GM06990 (cell line): ENCODE results near the gene DMBX1.

ENCODE experiments used
- DNase-seq: peaks from one replicate; pipeline ENCODE4 v3.0.0-alpha.2; 2011; ENCODE audit not compliant: insufficient read length; ENCODE audit errors: extremely low read depth
- H3K27me3 ChIP-seq: replicated peaks from 2 replicates; pipeline ENCODE4 v1.6.0; 2011; ENCODE audit warnings: low read length; ENCODE audit not compliant: control insufficient read depth, insufficient read depth
- H3K36me3 ChIP-seq: 2 replicates; pipeline ENCODE4 v1.5.1; 2011; ENCODE audit warnings: low read length; ENCODE audit not compliant: control insufficient read depth, insufficient read depth
- H3K4me3 ChIP-seq: replicated peaks from 2 replicates; pipeline ENCODE4 v1.5.1; 2011; ENCODE audit warnings: low read depth, mild to moderate bottlenecking, control low read depth, low read length
- TF ChIP-seq, protein P1 (sequence below): IDR thresholded peaks from 2 replicates; pipeline ENCODE4 v1.5.1; 2011; ENCODE audit warnings: low read length, control low read depth, mild to moderate bottlenecking, inconsistent platforms; ENCODE audit not compliant: insufficient read depth, poor library complexity, severe bottlenecking

The DMBX1 gene

GRCh38 chr1:46480959-46481646 is 8.5 kb upstream of the DMBX1 start:
- Histone ChIP-seq H3K4me3 (no peak overlapping the region), H3K27me3 (0 out of 2 replicates have a peak, but pooled peaks cover under 1% of the 10 kb centered on the region), H3K36me3 (no peaks in the 10 kb centered on the region)
- no peak for DNase-seq
- TF ChIP-seq, protein P1, sequence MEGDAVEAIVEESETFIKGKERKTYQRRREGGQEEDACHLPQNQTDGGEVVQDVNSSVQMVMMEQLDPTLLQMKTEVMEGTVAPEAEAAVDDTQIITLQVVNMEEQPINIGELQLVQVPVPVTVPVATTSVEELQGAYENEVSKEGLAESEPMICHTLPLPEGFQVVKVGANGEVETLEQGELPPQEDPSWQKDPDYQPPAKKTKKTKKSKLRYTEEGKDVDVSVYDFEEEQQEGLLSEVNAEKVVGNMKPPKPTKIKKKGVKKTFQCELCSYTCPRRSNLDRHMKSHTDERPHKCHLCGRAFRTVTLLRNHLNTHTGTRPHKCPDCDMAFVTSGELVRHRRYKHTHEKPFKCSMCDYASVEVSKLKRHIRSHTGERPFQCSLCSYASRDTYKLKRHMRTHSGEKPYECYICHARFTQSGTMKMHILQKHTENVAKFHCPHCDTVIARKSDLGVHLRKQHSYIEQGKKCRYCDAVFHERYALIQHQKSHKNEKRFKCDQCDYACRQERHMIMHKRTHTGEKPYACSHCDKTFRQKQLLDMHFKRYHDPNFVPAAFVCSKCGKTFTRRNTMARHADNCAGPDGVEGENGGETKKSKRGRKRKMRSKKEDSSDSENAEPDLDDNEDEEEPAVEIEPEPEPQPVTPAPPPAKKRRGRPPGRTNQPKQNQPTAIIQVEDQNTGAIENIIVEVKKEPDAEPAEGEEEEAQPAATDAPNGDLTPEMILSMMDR = no peak

DNA sequence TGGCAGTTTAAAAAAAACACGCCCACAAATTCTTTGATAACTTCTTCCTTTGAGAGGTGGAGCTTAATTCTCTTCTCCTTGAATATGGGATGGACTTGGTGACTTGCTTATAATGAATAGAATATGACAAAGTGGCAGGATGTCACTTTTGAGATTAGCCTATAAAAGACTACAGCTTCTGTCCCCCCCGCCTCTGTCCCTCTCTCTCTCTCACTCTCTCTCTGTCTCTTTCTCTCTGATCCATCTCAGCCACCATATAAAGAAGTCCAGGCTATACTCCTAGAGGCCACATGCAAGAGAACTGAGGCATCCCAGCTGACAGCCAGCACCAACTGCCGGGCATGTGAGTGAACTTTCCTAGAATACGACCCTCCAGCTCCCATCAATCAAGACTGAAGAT is 7.7 kb upstream of the DMBX1 start:
- DNase-seq = no peak
- H3K4me3 ChIP-seq = no peak overlapping the region
- no peaks in the 10 kb centered on the region for H3K36me3 ChIP-seq
- TF ChIP-seq, protein P1 = no peak
- 0 out of 2 replicates have a peak, but pooled peaks cover 1% of the 10 kb centered on the region for H3K27me3 ChIP-seq

- Histone ChIP-seq H3K4me3 (no peak overlapping the region), H3K36me3 (no peaks in the 10 kb centered on the region), H3K27me3 (peaks cover 4% of the 10 kb centered on the region; the same call in 1 of the 2 replicates)
- TF ChIP-seq, protein P1 = no peak
- no peak for DNase-seq
Observed at GRCh38 chr1:46483589-46483988, 6.0 kb upstream of the DMBX1 start.

DNA sequence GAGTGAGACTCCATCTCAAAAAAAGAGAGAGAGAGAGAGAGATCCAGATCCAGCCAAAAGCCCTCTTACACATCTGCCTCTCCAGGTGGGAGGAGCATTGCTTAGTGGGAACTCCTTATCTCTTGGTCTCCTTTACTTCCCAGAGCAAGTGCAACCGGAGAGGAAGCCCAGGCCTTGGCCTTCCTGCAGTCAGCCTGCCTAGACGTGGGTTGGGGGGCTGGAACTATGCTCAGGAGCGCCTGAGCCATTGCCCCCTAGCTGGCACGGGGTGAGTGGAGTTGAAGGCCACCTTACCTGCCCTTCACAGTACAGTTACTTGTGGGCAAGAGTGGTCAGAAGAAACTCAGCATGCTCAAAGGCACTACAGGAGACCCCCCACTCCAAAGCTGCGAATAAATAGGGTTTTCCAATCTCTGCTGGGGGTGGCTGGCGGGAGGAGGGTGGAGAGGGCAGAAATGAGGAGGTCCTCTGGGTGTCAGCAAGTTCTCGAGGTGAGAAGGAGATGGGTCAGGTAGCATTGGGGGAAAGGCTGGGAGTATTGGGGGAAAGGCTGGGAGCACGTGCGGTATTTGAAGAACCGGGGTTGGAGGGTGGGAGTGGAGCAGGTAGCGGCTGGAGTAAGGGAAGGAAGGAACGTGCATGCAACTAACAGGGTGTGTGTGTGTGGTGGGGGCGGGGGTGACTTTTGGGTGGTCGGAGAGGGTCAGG is 4.7 kb upstream of the DMBX1 start:
- H3K36me3 ChIP-seq = no peaks in the 10 kb centered on the region
- no peak overlapping the region for H3K4me3 ChIP-seq
- no peak for DNase-seq
- TF ChIP-seq, protein P1 = no peak
- peaks cover 6% of the 10 kb centered on the region; the same call in 1 of the 2 replicates for H3K27me3 ChIP-seq

DNA sequence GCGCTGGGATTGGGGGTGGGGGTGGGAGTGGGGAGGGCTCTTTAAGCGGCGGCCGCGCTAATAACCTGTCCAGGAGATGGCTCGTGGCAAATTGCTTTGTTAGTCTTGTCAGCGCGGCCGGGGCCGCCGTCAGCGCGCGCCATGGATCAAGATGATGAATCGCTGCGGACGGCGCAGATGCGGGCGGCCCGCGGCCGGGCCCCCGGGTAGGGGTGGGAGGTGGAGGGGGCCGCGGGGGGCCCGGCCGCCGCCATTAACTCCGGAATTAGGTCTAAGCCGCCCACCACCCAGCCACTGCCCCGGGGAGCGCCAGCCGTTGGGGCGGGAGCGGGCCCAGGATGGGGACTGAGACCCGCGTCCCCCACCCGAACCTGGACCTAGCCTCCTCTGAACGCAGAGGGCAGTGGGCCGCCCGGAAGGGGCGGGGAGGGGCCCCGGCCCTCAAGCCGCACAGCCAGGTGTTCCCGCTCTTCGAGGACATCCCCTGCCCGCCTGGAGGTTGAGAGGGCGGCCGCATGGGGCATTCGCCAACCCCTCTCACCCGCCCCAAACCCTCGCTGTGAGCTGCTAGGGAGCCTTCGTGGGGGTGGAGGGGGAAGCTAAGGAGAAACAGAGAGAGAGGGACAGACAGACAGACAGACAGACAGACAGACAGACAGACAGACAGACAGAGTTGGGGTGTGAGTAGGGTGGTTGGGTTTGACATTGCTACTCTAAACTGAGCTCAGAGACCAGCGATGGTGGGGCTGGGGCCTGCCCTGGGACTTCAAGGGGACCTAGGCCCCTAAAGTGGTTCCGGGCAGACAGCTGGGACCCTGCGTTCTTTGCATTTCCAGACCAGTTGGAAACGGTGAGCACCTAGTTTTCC is 3.8 kb upstream of the DMBX1 start:
- Histone ChIP-seq H3K27me3 (peaks cover 8% of the 10 kb centered on the region; the same call in 1 of the 2 replicates), H3K4me3 (no peak overlapping the region), H3K36me3 (no peaks in the 10 kb centered on the region)
- TF ChIP-seq, protein P1 = no peak
- no peak for DNase-seq
